ENCODE measurements around the gene MAL. TPM values are rescaled to one million over a fixed set of nuclear protein-coding genes. Genes with fewer than 3 reads are reported as not detected.

Gene MAL
- total RNA-seq, 1 donor from 2014 or later, result 0.41 TPM

DNA sequence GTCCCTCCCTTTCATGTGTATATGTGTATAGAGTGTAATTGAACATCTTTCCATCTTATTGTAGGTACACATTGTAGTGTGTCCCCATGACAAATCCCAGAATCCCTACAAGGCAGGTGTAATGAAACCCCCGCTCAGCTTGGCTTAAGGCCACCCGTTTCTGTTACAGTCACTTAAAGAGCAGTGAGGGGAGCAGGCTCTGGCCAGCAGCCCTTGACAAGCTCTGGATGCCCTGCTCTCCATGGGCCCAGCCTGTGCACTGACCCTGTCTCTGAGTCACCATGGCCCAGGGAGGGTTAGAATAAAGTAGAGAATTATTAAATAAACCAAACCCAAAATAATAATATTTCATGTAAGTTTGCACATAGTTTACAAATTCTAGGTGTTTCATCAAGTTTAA lies 17.2 kb upstream of the MAL start:
- Mint-ChIP-seq H3K4me1 (ENCODE audit: low read depth, unreplicated experiment) (peaks cover 12% of the 10 kb centered on the region), H3K27me3 (ENCODE audit: low read depth, unreplicated experiment) (peaks cover 16% of the 10 kb centered on the region), H3K27ac (ENCODE audit: unreplicated experiment) (no peak overlapping the region), H3K4me3 (ENCODE audit: unreplicated experiment) (no peak overlapping the region), H3K9me3 (ENCODE audit: unreplicated experiment) (no peaks in the 10 kb centered on the region), H3K36me3 (ENCODE audit: low read depth, unreplicated experiment) (no peaks in the 10 kb centered on the region)
- no peak overlapping the region for H3K4me2 ChIP-seq (ENCODE audit: low read length)
- H3K27me3 ChIP-seq (ENCODE audit: insufficient read depth, low read length), result no peaks in the 10 kb centered on the region
- H3K79me2 ChIP-seq (ENCODE audit: insufficient read depth, low read length), result no peaks in the 10 kb centered on the region
- no peaks in the 10 kb centered on the region for H3K4me1 ChIP-seq (ENCODE audit: insufficient read depth, low read length)
- H3K9ac ChIP-seq (ENCODE audit: low read length), result no peak overlapping the region
- no peak for FAIRE-seq
- no peaks in the 10 kb centered on the region for H4K20me1 ChIP-seq (ENCODE audit: insufficient read depth, low read length)
- no peaks in the 10 kb centered on the region for H3K9me3 ChIP-seq (ENCODE audit: insufficient read depth, low read depth, low read length)
- H3K4me3 ChIP-seq (ENCODE audit: insufficient read depth, low read depth, low read length), result no peak overlapping the region
- DNase-seq (ENCODE audit: low read depth), result no peak
- no peak overlapping the region for H2AFZ ChIP-seq (ENCODE audit: low read depth, low read length)
- no peak overlapping the region for H3K27ac ChIP-seq (ENCODE audit: low read depth, low read length)
- no peaks in the 10 kb centered on the region for H3K36me3 ChIP-seq (ENCODE audit: insufficient read depth, low read length)
- TF ChIP-seq, protein P1, sequence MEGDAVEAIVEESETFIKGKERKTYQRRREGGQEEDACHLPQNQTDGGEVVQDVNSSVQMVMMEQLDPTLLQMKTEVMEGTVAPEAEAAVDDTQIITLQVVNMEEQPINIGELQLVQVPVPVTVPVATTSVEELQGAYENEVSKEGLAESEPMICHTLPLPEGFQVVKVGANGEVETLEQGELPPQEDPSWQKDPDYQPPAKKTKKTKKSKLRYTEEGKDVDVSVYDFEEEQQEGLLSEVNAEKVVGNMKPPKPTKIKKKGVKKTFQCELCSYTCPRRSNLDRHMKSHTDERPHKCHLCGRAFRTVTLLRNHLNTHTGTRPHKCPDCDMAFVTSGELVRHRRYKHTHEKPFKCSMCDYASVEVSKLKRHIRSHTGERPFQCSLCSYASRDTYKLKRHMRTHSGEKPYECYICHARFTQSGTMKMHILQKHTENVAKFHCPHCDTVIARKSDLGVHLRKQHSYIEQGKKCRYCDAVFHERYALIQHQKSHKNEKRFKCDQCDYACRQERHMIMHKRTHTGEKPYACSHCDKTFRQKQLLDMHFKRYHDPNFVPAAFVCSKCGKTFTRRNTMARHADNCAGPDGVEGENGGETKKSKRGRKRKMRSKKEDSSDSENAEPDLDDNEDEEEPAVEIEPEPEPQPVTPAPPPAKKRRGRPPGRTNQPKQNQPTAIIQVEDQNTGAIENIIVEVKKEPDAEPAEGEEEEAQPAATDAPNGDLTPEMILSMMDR (IDR thresholded peaks at IDR 0.05; ENCODE audit: insufficient read depth, low read depth, low read length), result no peak
- TF ChIP-seq EZH2 (IDR thresholded peaks at IDR 0.05; ENCODE audit: insufficient read depth, low read length), result no peak

DNA sequence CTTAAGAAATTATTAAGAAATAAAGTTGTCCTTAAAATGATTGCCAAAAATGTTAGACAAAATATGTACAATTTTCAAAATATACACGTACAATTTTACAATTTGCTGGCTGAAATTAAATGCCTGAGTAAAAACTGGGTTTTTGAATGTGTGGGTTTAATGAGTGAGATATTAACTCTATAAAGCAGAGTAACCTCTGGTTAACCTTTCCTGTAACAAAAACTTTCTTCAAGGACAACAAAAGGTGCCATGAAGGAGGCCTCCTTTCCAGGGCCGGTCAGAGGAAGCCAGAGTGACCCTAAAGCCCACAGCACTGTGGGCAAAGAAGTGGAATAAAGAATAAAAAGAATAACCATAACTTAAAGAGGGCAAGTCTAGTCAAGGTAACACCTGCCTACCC lies 16.5 kb upstream of the MAL start:
- Histone ChIP-seq H3K4me2 (ENCODE audit: low read length) (no peak overlapping the region), H3K79me2 (ENCODE audit: insufficient read depth, low read length) (no peaks in the 10 kb centered on the region), H3K4me3 (ENCODE audit: insufficient read depth, low read depth, low read length) (no peak overlapping the region), H3K4me1 (ENCODE audit: insufficient read depth, low read length) (no peaks in the 10 kb centered on the region), H4K20me1 (ENCODE audit: insufficient read depth, low read length) (no peaks in the 10 kb centered on the region), H2AFZ (ENCODE audit: low read depth, low read length) (no peak overlapping the region), H3K27ac (ENCODE audit: low read depth, low read length) (no peak overlapping the region), H3K9ac (ENCODE audit: low read length) (no peak overlapping the region), H3K36me3 (ENCODE audit: insufficient read depth, low read length) (no peaks in the 10 kb centered on the region), H3K9me3 (ENCODE audit: insufficient read depth, low read depth, low read length) (no peaks in the 10 kb centered on the region), H3K27me3 (ENCODE audit: insufficient read depth, low read length) (no peaks in the 10 kb centered on the region)
- FAIRE-seq, result no peak
- H3K36me3 Mint-ChIP-seq (ENCODE audit: low read depth, unreplicated experiment), result no peaks in the 10 kb centered on the region
- peaks cover 12% of the 10 kb centered on the region for H3K4me1 Mint-ChIP-seq (ENCODE audit: low read depth, unreplicated experiment)
- peaks cover 16% of the 10 kb centered on the region for H3K27me3 Mint-ChIP-seq (ENCODE audit: low read depth, unreplicated experiment)
- no peak overlapping the region for H3K4me3 Mint-ChIP-seq (ENCODE audit: unreplicated experiment)
- no peak for DNase-seq (ENCODE audit: low read depth)
- TF ChIP-seq, protein P1 (IDR thresholded peaks at IDR 0.05; ENCODE audit: insufficient read depth, low read depth, low read length), result no peak
- no peak for TF ChIP-seq EZH2 (IDR thresholded peaks at IDR 0.05; ENCODE audit: insufficient read depth, low read length)
- no peak overlapping the region for H3K27ac Mint-ChIP-seq (ENCODE audit: unreplicated experiment)
- H3K9me3 Mint-ChIP-seq (ENCODE audit: unreplicated experiment), result no peaks in the 10 kb centered on the region

DNA sequence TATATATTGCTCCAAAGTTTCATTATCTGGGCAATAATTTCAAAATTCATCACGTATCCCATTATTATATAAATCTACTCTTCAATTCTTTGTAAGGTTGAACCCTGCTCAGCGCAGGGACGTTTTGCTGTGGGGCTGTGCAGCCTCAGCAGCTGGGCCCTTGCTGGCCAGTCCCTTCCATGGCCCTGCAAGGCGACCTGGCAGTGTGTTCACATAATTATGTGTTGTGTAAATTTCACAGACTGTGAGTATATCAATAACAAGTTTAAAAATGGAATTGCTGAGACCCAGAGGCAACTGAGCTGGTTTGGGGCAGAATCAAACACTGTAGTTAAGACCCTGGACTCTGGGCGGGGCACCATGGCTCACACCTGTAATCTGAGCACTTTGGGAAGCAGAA lies 16.1 kb upstream of the MAL start:
- Mint-ChIP-seq H3K4me1 (ENCODE audit: low read depth, unreplicated experiment) (peaks cover 12% of the 10 kb centered on the region), H3K27ac (ENCODE audit: unreplicated experiment) (no peak overlapping the region)
- no peak for FAIRE-seq

More for the DNA sequence above, 16.1 kb upstream of the MAL start:
- Mint-ChIP-seq H3K27me3 (ENCODE audit: low read depth, unreplicated experiment) (peaks cover 21% of the 10 kb centered on the region), H3K4me3 (ENCODE audit: unreplicated experiment) (no peak overlapping the region), H3K36me3 (ENCODE audit: low read depth, unreplicated experiment) (no peaks in the 10 kb centered on the region), H3K9me3 (ENCODE audit: unreplicated experiment) (no peaks in the 10 kb centered on the region)
- Histone ChIP-seq H3K9me3 (ENCODE audit: insufficient read depth, low read depth, low read length) (no peaks in the 10 kb centered on the region), H3K4me2 (ENCODE audit: low read length) (no peak overlapping the region), H3K79me2 (ENCODE audit: insufficient read depth, low read length) (no peaks in the 10 kb centered on the region), H4K20me1 (ENCODE audit: insufficient read depth, low read length) (no peaks in the 10 kb centered on the region), H3K27ac (ENCODE audit: low read depth, low read length) (no peak overlapping the region), H3K27me3 (ENCODE audit: insufficient read depth, low read length) (peaks cover 3% of the 10 kb centered on the region), H3K4me1 (ENCODE audit: insufficient read depth, low read length) (no peaks in the 10 kb centered on the region), H3K36me3 (ENCODE audit: insufficient read depth, low read length) (no peaks in the 10 kb centered on the region), H3K9ac (ENCODE audit: low read length) (no peak overlapping the region), H2AFZ (ENCODE audit: low read depth, low read length) (no peak overlapping the region), H3K4me3 (ENCODE audit: insufficient read depth, low read depth, low read length) (no peak overlapping the region)
- TF ChIP-seq, protein P1 (IDR thresholded peaks at IDR 0.05; ENCODE audit: insufficient read depth, low read depth, low read length), result no peak
- TF ChIP-seq EZH2 (IDR thresholded peaks at IDR 0.05; ENCODE audit: insufficient read depth, low read length), result no peak
- no peak for DNase-seq (ENCODE audit: low read depth)
